NCI-H2196 (cell line): ENCODE measurements around the gene ITSN1.
"Not testable (repeated sequence)": the region's sequence is repeated elsewhere in the genome, so short reads cannot be mapped to it uniquely, and the experiment has no call there.

Experiments used
- DNase-seq: peaks from one replicate; lab custom pipeline; 2025; ENCODE audit not compliant: unreplicated experiment; lab: John Stamatoyannopoulos, UW

Gene ITSN1

DNA sequence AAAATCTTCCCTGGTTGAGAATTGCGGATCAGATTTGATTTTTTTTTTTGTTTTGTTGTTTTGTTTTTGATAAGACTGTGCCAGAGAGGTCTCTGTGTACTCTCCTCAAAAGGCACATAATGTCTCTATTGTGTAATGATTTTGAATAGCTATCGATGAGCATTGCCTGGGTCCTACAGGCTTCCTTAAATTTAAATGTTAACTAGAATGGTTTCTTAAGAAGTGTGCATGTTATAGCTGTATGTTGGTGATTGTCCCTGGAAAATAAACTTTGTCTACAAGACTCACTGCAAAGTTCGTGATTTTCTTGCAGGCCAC is 121.2 kb downstream of the ITSN1 start:
- no peak for DNase-seq

DNA sequence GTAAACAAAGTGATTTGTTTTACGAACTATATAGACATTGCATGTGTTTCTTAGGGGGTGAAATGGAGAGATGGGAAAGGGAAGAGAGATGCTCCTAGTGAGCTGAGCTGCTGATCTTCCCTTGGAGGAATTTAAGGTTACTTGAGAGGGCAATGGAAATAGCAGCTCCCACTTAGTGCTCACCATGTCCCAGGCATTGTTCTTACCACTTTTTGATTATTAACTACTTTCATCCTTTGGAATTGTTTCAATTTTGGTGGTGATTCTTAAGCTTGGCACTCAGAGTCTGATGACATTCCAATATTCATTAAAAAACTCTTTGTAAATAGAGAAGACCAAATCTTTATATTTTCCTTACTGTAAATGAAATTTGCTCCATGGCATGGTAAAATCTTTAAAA is 124.9 kb downstream of the ITSN1 start:
- no peak for DNase-seq

- DNase-seq, result no peak
Observed at GRCh38 chr21:33767960-33768359, 125.7 kb downstream of the ITSN1 start.

- no peak for DNase-seq
Observed at GRCh38 chr21:33769057-33769456, 126.8 kb downstream of the ITSN1 start.

GRCh38 chr21:33770542-33770941 is 128.2 kb downstream of the ITSN1 start:
- no peak for DNase-seq

GRCh38 chr21:33771976-33772375 is 129.7 kb downstream of the ITSN1 start:
- no peak for DNase-seq

- DNase-seq, result no peak
Observed at GRCh38 chr21:33774551-33774950, 132.2 kb downstream of the ITSN1 start.

DNA sequence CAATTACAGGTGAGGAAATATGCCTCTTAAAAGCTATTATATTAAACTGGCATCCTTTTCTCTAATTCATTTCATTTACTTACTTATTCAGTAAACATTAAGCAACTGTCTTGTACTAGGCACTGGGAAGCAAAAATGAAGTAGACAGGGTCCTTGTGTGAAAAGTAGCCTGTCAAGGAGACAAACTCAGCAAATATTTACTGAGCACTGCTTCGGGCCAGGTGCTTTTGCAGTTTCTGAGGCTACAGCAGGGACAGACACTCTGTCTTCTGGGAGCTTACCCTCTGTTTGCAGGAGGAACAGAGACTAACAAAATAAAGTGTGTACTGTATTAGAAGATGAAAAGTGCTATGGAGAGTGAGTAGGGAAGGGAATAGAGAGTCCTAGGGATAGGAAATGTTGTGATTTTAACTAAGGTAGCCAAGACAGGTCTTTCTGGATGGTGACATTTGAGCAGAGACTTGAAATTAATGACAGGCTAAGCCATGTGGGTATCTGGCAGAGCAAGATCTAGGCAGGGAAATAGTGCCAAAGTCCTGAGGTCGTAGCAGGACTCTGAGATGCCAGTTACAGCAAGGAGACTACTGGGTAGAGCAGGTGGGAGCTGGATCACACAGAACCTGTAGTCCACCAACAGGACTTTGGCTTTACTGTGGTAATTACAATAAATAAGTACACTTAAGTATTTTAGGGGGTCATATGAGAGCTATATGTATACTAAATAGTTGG is 133.0 kb downstream of the ITSN1 start:
- DNase-seq, result peak; percentile 16

- DNase-seq, result no peak
Observed at GRCh38 chr21:33780631-33781030, 138.3 kb downstream of the ITSN1 start.

- no peak for DNase-seq
Observed at GRCh38 chr21:33781121-33781520, 138.8 kb downstream of the ITSN1 start.

- DNase-seq, result no peak
Observed at GRCh38 chr21:33783187-33783979, 141.1 kb downstream of the ITSN1 start.

- DNase-seq, result no peak
Observed at GRCh38 chr21:33787431-33787830, 145.1 kb downstream of the ITSN1 start.

DNA sequence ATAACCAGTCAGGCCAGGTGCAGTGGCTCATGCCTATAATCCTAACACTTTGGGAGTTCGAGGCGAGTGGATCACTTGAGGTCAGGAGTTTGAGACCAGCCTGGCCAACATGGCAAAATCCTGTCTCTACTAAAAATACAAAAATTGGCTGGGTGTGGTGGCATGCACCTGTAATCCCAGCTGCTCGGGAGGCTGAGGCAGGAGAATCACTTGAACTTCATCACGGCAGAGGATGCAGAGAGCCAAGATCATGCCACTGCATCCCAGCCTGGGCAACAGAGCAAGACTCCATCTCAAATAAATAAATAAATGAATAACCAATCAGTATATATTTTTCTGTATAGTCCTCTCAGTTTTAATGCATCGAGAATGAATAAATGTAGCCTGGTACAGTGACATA is 146.1 kb downstream of the ITSN1 start:
- DNase-seq, result not testable (repeated sequence)

DNA sequence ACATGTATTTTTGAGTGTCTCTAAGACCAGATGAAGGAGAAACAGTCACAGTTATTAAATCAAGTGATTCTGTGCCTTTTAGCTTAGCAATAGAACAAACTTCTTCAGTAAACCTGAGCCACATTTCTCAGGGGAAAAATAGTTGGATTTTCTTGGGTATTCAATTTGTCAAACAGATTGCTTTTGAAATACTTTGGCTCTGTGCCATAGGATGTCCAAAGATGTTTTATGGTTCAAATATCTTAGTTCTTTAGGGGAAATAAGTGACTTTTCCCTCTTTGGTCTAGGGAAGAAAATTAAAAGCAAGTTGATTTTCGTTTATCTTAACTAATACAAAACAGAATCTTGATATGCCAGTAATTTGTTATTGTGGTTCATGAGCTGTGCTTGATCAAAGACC is 147.4 kb downstream of the ITSN1 start:
- DNase-seq, result no peak

DNA sequence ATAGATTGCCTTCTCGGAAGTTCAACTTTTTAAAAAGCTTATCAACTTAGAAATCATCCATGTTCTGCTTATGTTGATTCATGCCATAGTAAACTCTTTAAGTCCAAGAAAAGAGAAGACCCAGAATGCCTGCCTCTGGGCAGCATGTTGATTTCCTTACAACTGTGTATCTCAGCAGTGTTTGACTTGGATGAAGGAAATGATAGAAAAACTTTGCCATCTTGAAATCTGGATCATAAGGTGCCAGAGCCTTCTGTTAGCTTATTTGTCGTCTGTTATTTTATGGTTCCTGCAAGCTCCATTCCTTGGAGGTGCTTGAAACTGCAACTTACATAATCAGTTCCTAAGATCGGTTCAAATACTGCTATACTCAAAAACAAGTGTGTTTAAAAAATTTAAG is 148.8 kb downstream of the ITSN1 start:
- no peak for DNase-seq

GRCh38 chr21:33794596-33794995 is 152.3 kb downstream of the ITSN1 start:
- no peak for DNase-seq

- no peak for DNase-seq
Observed at GRCh38 chr21:33797565-33797964, 155.3 kb downstream of the ITSN1 start.

GRCh38 chr21:33799378-33800090 is 157.2 kb downstream of the ITSN1 start:
- no peak for DNase-seq

- DNase-seq, result no peak
Observed at GRCh38 chr21:33800753-33801423, 158.6 kb downstream of the ITSN1 start.

DNA sequence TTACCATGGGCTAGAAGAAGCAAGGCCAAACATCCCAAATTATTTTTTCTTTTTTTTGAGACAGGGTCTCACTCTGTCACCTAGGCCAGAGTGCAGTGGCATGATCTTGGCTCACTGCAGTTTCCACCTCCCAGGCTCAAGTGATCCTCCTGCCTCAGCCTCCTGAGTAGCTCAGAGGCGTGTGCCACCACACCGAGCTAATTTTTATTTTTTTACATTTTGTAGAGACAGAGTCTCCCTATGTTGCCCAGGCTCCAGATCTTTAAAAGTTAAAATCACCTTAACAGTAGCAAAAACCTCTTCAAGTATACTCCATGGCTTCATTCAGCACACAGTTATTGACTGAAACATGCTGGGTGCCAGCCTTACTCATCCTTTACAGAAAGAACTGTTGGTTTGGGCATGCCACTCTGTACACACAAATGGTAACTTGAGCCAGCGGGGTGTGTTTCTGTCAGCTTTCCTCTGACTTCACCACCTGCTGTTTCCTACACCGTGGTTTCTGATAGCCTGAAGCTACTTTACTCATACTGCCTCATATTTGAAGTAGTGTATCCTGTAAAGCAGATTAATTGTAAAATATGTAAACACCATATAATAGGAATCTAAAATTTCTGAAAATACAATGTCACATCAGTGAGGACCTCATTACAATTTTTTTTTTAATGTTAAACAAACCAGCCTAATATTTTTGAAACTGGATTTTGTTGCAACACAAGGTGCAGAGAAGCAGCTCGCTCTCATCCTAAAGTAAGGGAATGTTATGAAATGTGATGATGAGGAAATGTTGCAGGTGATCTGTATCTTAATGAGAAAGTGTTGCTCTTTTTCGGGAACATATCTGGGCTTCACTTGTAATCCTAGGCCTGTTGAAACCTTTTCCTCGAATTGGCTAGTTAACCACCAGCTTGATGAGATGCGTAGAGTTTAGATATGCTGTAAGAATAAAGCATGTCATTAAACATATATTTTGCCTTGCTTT is 159.4 kb downstream of the ITSN1 start:
- peak; percentile 95 for DNase-seq
